SK-N-SH treated with all-trans-retinoic acid at 6 μM for 48 hours (cell line): ENCODE measurements around the gene H19.

ENCODE experiments used
- ARNTL ChIP-seq: fragments of 450-650 bp; formaldehyde crosslinking; IDR thresholded peaks from 2 replicates; pipeline ENCODE4 v1.5.0; 2020; ENCODE audit warnings: low read depth, mild to moderate bottlenecking, moderate library complexity, borderline replicate concordance
- BACH2 ChIP-seq: fragments of 250-450 bp; sonication (Bioruptor Pico); IDR thresholded peaks from 2 replicates; pipeline ENCODE4 v1.9.0; 2021; ENCODE audit warnings: mild to moderate bottlenecking, borderline replicate concordance
- CREB5 ChIP-seq: fragments of 250-450 bp; sonication (Bioruptor Pico); IDR thresholded peaks from 2 replicates; pipeline ENCODE4 v1.5.1; 2020; ENCODE audit warnings: low read depth, mild to moderate bottlenecking, moderate library complexity
- ESRRG ChIP-seq: fragments of 250-450 bp; sonication (Bioruptor Pico); IDR thresholded peaks from 2 replicates; pipeline ENCODE4 v1.6.1; 2021; ENCODE audit warnings: mild to moderate bottlenecking
- OSR1 ChIP-seq: fragments of 250-450 bp; sonication (Bioruptor Pico); IDR thresholded peaks from 2 replicates; pipeline ENCODE4 v1.8.0; 2022; ENCODE audit warnings: moderate library complexity, mild to moderate bottlenecking, inconsistent platforms
- POU6F1 ChIP-seq: fragments of 250-450 bp; sonication (Bioruptor Pico); IDR thresholded peaks from 2 replicates; pipeline ENCODE4 v1.8.0; 2021; ENCODE audit warnings: low read depth, mild to moderate bottlenecking, moderate library complexity, borderline replicate concordance
- PPARA ChIP-seq: fragments of 250-450 bp; sonication (Bioruptor Pico); IDR thresholded peaks from 2 replicates; pipeline ENCODE4 v1.5.0; 2020; ENCODE audit warnings: mild to moderate bottlenecking, borderline replicate concordance
- TCF4 ChIP-seq: fragments of 250-450 bp; sonication (Bioruptor Pico); IDR thresholded peaks from 2 replicates; pipeline ENCODE4 v1.8.0; 2021; ENCODE audit warnings: mild to moderate bottlenecking, moderate library complexity, borderline replicate concordance
- ZFP3 ChIP-seq: fragments of 250-450 bp; sonication (Bioruptor Pico); IDR thresholded peaks from 2 replicates; pipeline ENCODE4 v1.5.0; 2020; ENCODE audit warnings: mild to moderate bottlenecking, moderate library complexity
- ZFP30 ChIP-seq: fragments of 450-650 bp; formaldehyde crosslinking; IDR thresholded peaks from 2 replicates; pipeline ENCODE4 v1.5.0; 2022; ENCODE audit warnings: mild to moderate bottlenecking, moderate library complexity
- ZNF565 ChIP-seq: fragments of 450-650 bp; formaldehyde crosslinking; conservative IDR thresholded peaks from 2 replicates; pipeline ENCODE4 v1.5.0; 2020; ENCODE audit warnings: low read depth, mild to moderate bottlenecking, moderate library complexity
- ZNF70 ChIP-seq: fragments of 450-650 bp; formaldehyde crosslinking; IDR thresholded peaks from 2 replicates; pipeline ENCODE4 v1.5.0; 2020; ENCODE audit warnings: mild to moderate bottlenecking, moderate library complexity
- ZNF8 ChIP-seq: fragments of 450-650 bp; formaldehyde crosslinking; IDR thresholded peaks from 2 replicates; pipeline ENCODE4 v1.5.0; 2020; ENCODE audit warnings: mild to moderate bottlenecking, moderate library complexity
- TF ChIP-seq, protein P1 (sequence below): fragments of 250-450 bp; sonication (Bioruptor Pico); IDR thresholded peaks from 2 replicates; pipeline ENCODE4 v1.8.0; 2020; ENCODE audit warnings: mild to moderate bottlenecking, moderate library complexity, borderline replicate concordance

GRCh38 chr11:1979607-1980006 lies 18.0 kb downstream of the H19 start:
- TF ChIP-seq ZNF565 = no peak
- no peak for TF ChIP-seq PPARA (CRISPR knock-in tag)
- TF ChIP-seq, protein P1, sequence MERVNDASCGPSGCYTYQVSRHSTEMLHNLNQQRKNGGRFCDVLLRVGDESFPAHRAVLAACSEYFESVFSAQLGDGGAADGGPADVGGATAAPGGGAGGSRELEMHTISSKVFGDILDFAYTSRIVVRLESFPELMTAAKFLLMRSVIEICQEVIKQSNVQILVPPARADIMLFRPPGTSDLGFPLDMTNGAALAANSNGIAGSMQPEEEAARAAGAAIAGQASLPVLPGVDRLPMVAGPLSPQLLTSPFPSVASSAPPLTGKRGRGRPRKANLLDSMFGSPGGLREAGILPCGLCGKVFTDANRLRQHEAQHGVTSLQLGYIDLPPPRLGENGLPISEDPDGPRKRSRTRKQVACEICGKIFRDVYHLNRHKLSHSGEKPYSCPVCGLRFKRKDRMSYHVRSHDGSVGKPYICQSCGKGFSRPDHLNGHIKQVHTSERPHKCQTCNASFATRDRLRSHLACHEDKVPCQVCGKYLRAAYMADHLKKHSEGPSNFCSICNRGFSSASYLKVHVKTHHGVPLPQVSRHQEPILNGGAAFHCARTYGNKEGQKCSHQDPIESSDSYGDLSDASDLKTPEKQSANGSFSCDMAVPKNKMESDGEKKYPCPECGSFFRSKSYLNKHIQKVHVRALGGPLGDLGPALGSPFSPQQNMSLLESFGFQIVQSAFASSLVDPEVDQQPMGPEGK (CRISPR knock-in tag) = no peak
- TF ChIP-seq OSR1 (CRISPR knock-in tag) = no peak
- TF ChIP-seq ZFP30 (CRISPR knock-in tag) = no peak
- TF ChIP-seq ZNF8 (CRISPR knock-in tag) = no peak
- no peak for TF ChIP-seq ZNF70 (CRISPR knock-in tag)
- TF ChIP-seq BACH2 = no peak
- no peak for TF ChIP-seq ZFP3 (CRISPR knock-in tag)
- TF ChIP-seq CREB5 (CRISPR knock-in tag) = no peak
- TF ChIP-seq POU6F1 (CRISPR knock-in tag) = no peak
- no peak for TF ChIP-seq ARNTL (CRISPR knock-in tag)
- no peak for TF ChIP-seq ESRRG
- no peak for TF ChIP-seq TCF4 (CRISPR knock-in tag)
